GM13976 (cell line): ENCODE results near the gene CSAD.
"Not testable (repeated sequence)": the region's sequence is repeated elsewhere in the genome, so short reads cannot be mapped to it uniquely, and the experiment has no call there.

Source experiments
- DNase-seq: peaks from one replicate; pipeline ENCODE4 v3.0.0; 2012; ENCODE audit warnings: low spot score
- CTCF ChIP-seq: IDR thresholded peaks from 2 replicates; pipeline ENCODE4 v1.5.1; 2012; ENCODE audit warnings: borderline replicate concordance, mild to moderate bottlenecking; ENCODE audit not compliant: insufficient read depth; ENCODE audit errors: extremely low read depth, missing control alignments, control extremely low read depth
- in situ Hi-C: fragments of 300-500 bp; cut with MboI; formaldehyde crosslinking; loops from one replicate; pipeline ENCODE4 v1.12.0; 2022; ENCODE audit warnings: low sequenced_read_pairs, mixed read lengths, inconsistent platforms; ENCODE audit not compliant: unreplicated experiment

Gene CSAD

GRCh38 chr12:53207042-53207441 lies 26.3 kb upstream of the CSAD start, which contains the start of gene ITGB7:
Gene ITGB7, minus strand, starts transcription at chr12:53207251. Its CDS starts 6,808 bp downstream, at chr12:53200443.
- in situ Hi-C loops = no loop called here
- peak; percentile 77 for DNase-seq
- no peak for TF ChIP-seq CTCF

- no peak for TF ChIP-seq CTCF
- in situ Hi-C loops = no loop called here
- peak; percentile 83 for DNase-seq
Observed at GRCh38 chr12:53205747-53206419, 25.2 kb upstream of the CSAD start.

DNA sequence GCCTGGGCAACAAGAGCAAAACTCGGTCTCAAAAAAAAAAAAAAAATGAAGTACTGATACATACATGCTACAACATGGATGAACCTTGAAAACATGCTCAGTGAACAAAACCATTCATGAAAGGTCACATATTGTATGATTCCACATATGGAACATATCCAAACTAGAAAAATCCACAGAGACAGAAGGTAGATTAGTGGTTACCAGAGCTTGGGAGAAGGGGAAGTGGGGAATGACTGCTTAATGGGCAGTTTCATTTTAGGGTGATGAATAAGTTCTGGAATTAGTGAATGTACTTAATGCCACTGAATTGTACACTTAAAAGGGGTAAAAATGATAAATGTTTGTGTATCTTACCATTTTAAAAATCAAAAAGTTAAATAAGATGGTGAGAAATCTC lies 23.6 kb upstream of the CSAD start:
- in situ Hi-C loops = no loop called here
- no peak for TF ChIP-seq CTCF
- DNase-seq = no peak

DNA sequence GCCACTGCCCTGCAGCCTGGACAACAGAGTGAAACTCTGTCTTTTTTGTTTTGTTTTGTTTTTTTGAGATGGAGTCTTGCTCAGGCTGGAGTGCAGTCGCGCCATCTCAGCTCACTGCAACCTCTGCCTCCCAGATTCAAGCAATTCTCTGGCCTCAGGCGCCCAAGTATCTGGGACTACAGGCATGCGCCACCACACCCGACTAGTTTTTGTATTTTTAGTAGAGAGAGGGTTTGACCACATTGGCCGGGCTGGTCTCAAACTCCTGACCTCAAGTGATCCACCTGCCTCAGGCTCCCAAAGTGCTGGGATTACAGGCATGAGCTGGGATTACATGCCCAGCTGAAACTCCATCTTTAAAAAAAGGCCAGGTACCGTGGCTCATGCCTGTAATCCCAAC lies 21.6 kb upstream of the CSAD start:
- DNase-seq, in situ Hi-C loops: not testable (repeated sequence)

- no peak for DNase-seq
- in situ Hi-C loops = no loop called here
- TF ChIP-seq CTCF = no peak
Observed at GRCh38 chr12:53201639-53202038, 20.9 kb upstream of the CSAD start.

DNA sequence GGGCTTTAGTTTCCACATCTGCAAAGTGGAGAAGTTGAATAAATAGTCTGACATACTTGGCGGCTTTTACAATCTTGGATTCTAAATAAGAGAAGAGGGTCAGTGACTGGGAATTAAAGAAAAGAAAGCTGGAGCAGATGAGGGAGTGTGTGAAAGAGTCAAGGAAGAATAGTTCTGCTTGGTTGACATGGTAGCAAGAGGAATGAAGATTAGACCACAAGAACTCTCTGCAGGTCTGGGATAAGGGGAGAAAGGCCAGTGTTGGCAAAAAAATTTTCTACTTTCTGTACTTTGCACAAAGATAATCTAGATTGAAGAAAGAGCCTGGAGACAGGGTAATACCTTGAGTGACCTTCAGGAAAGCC lies 20.4 kb upstream of the CSAD start:
- no peak for TF ChIP-seq CTCF
- in situ Hi-C loops = no loop called here
- no peak for DNase-seq

- TF ChIP-seq CTCF = no peak
- in situ Hi-C loops = no loop called here
- DNase-seq = peak; percentile 60
Observed at GRCh38 chr12:53200458-53201176, 19.9 kb upstream of the CSAD start.
